HFFc6 (cell line): Measurements from ENCODE around the gene CLCN6. TPM values are rescaled to one million over a fixed set of nuclear protein-coding genes. Genes with fewer than 3 reads are reported as not detected.

Experiments
- DNase-seq: peaks from one replicate; pipeline ENCODE4 v3.0.0-alpha.2; 2018
- H3K27ac Mint-ChIP-seq: 2 replicates; pipeline ENCODE4 v1.8.0; 2020; ENCODE audit warnings: mild to moderate bottlenecking, mixed read lengths
- H3K27me3 Mint-ChIP-seq: 2 replicates; pipeline ENCODE4 v1.8.0; 2021; ENCODE audit warnings: mild to moderate bottlenecking, moderate library complexity, mixed read lengths; ENCODE audit not compliant: insufficient read depth
- H3K36me3 Mint-ChIP-seq: 2 replicates; pipeline ENCODE4 v1.8.0; 2021; ENCODE audit warnings: low read depth, mixed read lengths
- H3K4me1 Mint-ChIP-seq: 2 replicates; pipeline ENCODE4 v1.8.0; 2020; ENCODE audit warnings: low read depth, mixed read lengths
- H3K4me3 Mint-ChIP-seq: 2 replicates; pipeline ENCODE4 v1.8.0; 2020; ENCODE audit warnings: mild to moderate bottlenecking, moderate library complexity, mixed read lengths
- H3K9me3 Mint-ChIP-seq: 2 replicates; pipeline ENCODE4 v1.8.0; 2020; ENCODE audit warnings: mild to moderate bottlenecking, mixed read lengths
- total RNA-seq, 6 experiments: library from RNA; stranded (reverse); fragmentation: NEBNext Ultra II Directional; extraction: Animal tissue kit (Norgen Biotek cat#: 25700); gene quantifications; 2 replicates in 1 of 6; 3 replicates in 5 of 6; pipeline ENCODE4 v1.2.3, GENCODE V29; 2021
- TF ChIP-seq, protein P1 (sequence below): fragments of 200-600 bp; sonication (generic); IDR thresholded peaks from 2 replicates; pipeline ENCODE4 v1.5.0; 2021; ENCODE audit warnings: antibody characterized with exemption, mild to moderate bottlenecking

CLCN6 gene
- total RNA-seq, 6 experiments from 2014 or later, result 6.2 to 8.3 (median 7.9) TPM

DNA sequence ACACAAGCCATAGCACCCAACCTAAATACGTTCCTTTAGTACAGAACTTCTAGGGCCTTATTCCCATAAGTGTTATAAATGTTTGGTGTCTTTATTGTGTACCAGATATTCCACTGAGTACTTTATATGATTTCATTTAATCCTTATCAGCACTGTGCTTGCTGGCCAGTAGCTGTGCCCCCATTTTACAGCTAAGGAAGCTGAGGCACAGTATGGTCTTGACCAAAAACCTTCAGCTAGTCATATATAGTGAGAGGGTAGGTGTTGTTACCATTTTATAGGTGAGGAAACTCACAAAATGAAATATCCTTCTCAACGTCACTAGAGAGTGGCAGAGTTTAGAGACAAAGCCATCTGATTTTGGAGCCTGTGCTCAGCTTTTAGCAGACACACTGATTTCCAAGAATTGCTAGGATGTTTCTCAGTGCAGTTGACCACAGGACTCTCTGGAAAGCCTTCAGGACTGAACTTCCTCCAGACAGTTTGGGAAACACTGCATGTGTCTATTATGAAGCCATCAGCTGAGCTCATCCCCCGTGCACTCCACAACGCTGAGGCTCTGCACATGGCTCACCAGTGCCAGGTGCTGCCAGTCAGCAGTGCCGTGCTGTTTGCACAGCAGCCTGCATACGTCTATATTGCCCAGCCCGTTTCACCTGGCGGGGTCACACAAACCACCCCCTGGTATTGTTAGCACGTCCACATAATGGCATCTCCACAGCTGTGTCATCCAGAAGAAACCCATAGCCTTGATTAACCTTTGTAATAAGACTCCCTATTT is 26.1 kb downstream of the CLCN6 start:
- H3K36me3 Mint-ChIP-seq, result peaks cover 8% of the 10 kb centered on the region; the same call in 1 of the 2 replicates
- H3K9me3 Mint-ChIP-seq, result no peaks in the 10 kb centered on the region
- TF ChIP-seq, protein P1, sequence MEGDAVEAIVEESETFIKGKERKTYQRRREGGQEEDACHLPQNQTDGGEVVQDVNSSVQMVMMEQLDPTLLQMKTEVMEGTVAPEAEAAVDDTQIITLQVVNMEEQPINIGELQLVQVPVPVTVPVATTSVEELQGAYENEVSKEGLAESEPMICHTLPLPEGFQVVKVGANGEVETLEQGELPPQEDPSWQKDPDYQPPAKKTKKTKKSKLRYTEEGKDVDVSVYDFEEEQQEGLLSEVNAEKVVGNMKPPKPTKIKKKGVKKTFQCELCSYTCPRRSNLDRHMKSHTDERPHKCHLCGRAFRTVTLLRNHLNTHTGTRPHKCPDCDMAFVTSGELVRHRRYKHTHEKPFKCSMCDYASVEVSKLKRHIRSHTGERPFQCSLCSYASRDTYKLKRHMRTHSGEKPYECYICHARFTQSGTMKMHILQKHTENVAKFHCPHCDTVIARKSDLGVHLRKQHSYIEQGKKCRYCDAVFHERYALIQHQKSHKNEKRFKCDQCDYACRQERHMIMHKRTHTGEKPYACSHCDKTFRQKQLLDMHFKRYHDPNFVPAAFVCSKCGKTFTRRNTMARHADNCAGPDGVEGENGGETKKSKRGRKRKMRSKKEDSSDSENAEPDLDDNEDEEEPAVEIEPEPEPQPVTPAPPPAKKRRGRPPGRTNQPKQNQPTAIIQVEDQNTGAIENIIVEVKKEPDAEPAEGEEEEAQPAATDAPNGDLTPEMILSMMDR, result no peak
- H3K4me1 Mint-ChIP-seq, result no peaks in the 10 kb centered on the region
- no peak overlapping the region for H3K4me3 Mint-ChIP-seq
- DNase-seq, result no peak
- H3K27me3 Mint-ChIP-seq, result no peaks in the 10 kb centered on the region; the same call in none of the 2 replicates
- H3K27ac Mint-ChIP-seq, result no peak overlapping the region

DNA sequence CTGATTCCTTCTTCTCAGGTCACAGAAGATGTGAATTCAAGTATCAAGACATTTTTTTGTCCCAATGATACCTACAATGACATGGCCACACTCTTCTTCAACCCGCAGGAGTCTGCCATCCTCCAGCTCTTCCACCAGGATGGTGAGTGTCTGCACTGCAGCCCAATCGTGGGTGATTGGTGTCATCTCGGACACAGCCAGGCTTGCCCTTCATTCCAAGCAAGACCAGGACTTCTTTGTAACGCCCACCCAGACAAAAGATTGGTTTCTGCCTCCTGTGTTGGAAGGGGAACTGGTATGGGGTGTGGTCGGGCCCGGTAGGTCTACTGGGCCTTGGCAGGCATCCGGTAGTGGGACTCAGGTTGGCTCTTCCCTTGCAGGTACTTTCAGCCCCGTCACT is 27.5 kb downstream of the CLCN6 start:
- DNase-seq, result no peak
- TF ChIP-seq, protein P1, result no peak
- H3K4me3 Mint-ChIP-seq, result no peak overlapping the region
- H3K27ac Mint-ChIP-seq, result no peak overlapping the region
- H3K4me1 Mint-ChIP-seq, result no peaks in the 10 kb centered on the region
- no peaks in the 10 kb centered on the region; the same call in none of the 2 replicates for H3K27me3 Mint-ChIP-seq
- H3K36me3 Mint-ChIP-seq, result peaks cover 10% of the 10 kb centered on the region; the same call in 1 of the 2 replicates
- no peaks in the 10 kb centered on the region for H3K9me3 Mint-ChIP-seq

DNA sequence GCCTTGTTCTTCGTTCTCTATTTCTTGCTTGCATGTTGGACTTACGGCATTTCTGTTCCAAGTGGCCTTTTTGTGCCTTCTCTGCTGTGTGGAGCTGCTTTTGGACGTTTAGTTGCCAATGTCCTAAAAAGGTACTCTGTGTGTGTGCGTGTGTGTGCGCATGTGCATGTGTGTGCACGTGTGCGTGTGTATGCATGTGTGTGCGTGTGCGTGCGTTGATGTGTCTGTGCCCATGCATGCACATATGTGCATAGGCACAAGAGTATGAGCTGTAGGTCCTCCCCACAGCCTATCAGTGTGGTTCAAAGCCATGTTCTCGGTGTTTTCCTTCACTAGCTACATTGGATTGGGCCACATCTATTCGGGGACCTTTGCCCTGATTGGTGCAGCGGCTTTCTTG is 27.9 kb downstream of the CLCN6 start:
- no peak for DNase-seq
- no peaks in the 10 kb centered on the region; the same call in none of the 2 replicates for H3K27me3 Mint-ChIP-seq
- no peak overlapping the region for H3K27ac Mint-ChIP-seq
- no peaks in the 10 kb centered on the region for H3K4me1 Mint-ChIP-seq
- TF ChIP-seq, protein P1, result no peak
- H3K36me3 Mint-ChIP-seq, result peaks cover 13% of the 10 kb centered on the region; the same call in 1 of the 2 replicates
- no peaks in the 10 kb centered on the region for H3K9me3 Mint-ChIP-seq
- H3K4me3 Mint-ChIP-seq, result no peak overlapping the region

DNA sequence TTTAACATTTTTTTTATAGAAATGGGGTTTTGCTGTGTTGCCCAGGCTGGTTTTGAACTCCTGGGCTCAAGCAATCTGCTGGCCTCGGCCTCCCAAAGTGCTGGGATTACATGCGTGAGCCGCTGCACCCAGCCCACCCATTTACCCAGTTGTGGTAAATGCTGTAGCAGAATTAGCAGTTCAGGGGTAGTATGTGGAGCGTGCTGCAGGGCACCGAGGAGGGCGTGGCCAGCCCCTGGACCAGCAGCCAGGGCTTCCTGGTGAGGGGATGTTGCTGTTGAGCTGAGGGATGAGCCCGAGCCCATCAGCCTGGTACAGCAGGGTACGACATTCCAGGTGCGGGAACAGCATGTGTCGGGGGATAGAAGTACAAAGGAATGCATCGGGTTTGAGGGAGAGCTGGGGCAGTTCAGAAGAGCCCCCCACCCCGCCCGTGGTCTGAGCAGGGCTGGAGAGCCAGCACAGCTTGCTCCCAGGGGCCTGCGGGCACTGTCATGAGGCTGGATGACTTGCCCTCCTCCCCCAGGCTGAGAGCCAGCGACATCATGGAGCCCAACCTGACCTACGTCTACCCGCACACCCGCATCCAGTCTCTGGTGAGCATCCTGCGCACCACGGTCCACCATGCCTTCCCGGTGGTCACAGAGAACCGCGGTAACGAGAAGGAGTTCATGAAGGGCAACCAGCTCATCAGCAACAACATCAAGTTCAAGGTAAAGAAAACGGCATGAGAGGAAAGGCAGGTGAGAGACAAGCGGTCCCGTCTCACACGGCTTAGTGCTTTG is 29.6 kb downstream of the CLCN6 start:
- no peak for DNase-seq
- TF ChIP-seq, protein P1, result no peak
- H3K27ac Mint-ChIP-seq, result no peak overlapping the region
- H3K4me1 Mint-ChIP-seq, result no peaks in the 10 kb centered on the region
- no peaks in the 10 kb centered on the region for H3K9me3 Mint-ChIP-seq
- peaks cover 9% of the 10 kb centered on the region; the same call in 1 of the 2 replicates for H3K36me3 Mint-ChIP-seq
- H3K27me3 Mint-ChIP-seq, result no peaks in the 10 kb centered on the region; the same call in none of the 2 replicates
- H3K4me3 Mint-ChIP-seq, result no peak overlapping the region

DNA sequence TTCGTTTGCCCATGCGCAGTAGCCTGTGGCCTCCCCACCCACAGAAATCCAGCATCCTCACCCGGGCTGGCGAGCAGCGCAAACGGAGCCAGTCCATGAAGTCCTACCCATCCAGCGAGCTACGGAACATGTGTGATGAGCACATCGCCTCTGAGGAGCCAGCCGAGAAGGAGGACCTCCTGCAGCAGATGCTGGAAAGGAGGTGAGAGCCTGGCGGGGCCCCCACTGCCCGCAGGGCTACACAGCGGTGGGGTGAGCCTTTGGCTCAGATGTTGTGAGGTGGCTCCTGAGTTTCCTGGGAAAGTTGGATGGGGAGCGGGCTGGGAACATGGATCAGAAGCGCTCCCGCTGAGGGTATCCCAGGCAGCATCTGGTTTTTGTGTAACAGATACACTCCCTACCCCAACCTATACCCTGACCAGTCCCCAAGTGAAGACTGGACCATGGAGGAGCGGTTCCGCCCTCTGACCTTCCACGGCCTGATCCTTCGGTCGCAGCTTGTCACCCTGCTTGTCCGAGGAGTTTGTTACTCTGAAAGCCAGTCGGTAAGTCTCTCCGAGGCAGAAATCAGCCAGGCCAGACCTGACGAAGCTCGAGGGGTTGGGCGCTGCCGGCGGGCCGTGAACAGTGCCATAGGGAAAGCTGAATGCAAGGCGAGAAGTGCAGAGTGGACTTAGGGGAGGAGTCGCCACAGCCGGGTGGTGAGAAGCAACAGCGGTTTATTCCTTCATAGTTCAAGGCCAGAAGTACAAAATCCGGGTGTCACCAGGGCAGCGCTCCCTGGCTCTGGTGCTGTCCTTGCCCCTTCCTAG is 31.2 kb downstream of the CLCN6 start:
- Mint-ChIP-seq H3K27ac (no peak overlapping the region), H3K36me3 (peaks cover 16% of the 10 kb centered on the region; the same call in 1 of the 2 replicates), H3K4me3 (no peak overlapping the region), H3K27me3 (no peaks in the 10 kb centered on the region; the same call in 1 of the 2 replicates), H3K9me3 (no peaks in the 10 kb centered on the region), H3K4me1 (no peaks in the 10 kb centered on the region)
- TF ChIP-seq, protein P1, result no peak
- DNase-seq, result no peak
